ENCODE data around the gene DGKI. TPM values are rescaled to one million over a fixed set of nuclear protein-coding genes. Genes with fewer than 3 reads are reported as not detected.

DGKI gene
- total RNA-seq, 1 experiment from 2014 or later: not detected

DNA sequence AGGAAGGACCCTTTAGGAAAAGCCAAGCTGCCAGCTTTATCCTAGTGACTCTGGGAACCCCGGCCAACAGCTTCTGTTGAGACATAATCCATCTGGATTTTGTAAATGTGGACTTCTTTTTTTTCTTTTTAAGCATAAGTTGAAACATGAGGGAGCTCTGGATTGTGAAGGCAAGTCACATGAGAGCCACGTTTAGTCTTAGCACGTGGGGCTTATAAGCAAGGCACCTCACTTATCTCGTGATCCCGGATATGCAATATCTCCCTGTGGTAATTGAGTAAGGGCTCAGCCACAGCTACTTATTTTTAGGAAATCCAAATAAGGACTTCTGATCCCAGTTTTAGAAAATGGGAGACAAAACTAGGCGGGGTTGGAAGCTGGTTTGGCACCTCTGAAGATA lies 392.0 kb downstream of the DGKI start:
- intact Hi-C loops (cut with micrococcal nuclease; ENCODE audit: unreplicated experiment): loop anchor here (5.0 kb wide), 1 partner anchor 287 kb away; no protein-coding TSS in a partner anchor
- in situ Hi-C loops (cut with HindIII; ENCODE audit: low pct_unique_long_range_greater_than_20kb, low sequenced_read_pairs): no loop called here
- ChIA-PET CTCF (no interaction called here), POLR2A (no interaction called here)
- Histone ChIP-seq H3K27me3 (ENCODE audit: control insufficient read depth, insufficient read depth, low read length) (peaks cover 3% of the 10 kb centered on the region; the same call in 1 of the 2 replicates), H3K36me3 (ENCODE audit: control insufficient read depth, insufficient read depth, low read length) (no peaks in the 10 kb centered on the region), H3K9me3 (ENCODE audit: control insufficient read depth, insufficient read depth, low read depth, low read length) (no peaks in the 10 kb centered on the region), H3K4me1 (ENCODE audit: control insufficient read depth, insufficient read depth, low read length) (no peaks in the 10 kb centered on the region), H3K4me3 (ENCODE audit: low read depth in 2 of 2, low read length in 2 of 2) (no peak overlapping the region), H3K27ac (ENCODE audit: low read length) (no peak overlapping the region)
- TF ChIP-seq, protein P1, sequence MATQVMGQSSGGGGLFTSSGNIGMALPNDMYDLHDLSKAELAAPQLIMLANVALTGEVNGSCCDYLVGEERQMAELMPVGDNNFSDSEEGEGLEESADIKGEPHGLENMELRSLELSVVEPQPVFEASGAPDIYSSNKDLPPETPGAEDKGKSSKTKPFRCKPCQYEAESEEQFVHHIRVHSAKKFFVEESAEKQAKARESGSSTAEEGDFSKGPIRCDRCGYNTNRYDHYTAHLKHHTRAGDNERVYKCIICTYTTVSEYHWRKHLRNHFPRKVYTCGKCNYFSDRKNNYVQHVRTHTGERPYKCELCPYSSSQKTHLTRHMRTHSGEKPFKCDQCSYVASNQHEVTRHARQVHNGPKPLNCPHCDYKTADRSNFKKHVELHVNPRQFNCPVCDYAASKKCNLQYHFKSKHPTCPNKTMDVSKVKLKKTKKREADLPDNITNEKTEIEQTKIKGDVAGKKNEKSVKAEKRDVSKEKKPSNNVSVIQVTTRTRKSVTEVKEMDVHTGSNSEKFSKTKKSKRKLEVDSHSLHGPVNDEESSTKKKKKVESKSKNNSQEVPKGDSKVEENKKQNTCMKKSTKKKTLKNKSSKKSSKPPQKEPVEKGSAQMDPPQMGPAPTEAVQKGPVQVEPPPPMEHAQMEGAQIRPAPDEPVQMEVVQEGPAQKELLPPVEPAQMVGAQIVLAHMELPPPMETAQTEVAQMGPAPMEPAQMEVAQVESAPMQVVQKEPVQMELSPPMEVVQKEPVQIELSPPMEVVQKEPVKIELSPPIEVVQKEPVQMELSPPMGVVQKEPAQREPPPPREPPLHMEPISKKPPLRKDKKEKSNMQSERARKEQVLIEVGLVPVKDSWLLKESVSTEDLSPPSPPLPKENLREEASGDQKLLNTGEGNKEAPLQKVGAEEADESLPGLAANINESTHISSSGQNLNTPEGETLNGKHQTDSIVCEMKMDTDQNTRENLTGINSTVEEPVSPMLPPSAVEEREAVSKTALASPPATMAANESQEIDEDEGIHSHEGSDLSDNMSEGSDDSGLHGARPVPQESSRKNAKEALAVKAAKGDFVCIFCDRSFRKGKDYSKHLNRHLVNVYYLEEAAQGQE (IDR thresholded peaks at IDR 0.05; ENCODE audit: insufficient read depth in 1 of 2, low read depth in 2 of 2, low read length in 1 of 2): no peak
- no peak for TF ChIP-seq TCF7L2 (IDR thresholded peaks at IDR 0.05; ENCODE audit: low read depth, low read length)
- no peak for TF ChIP-seq POLR2AphosphoS5 (IDR thresholded peaks at IDR 0.05; ENCODE audit: low read depth, low read length)
- TF ChIP-seq SIN3A (IDR thresholded peaks at IDR 0.05; ENCODE audit: borderline replicate concordance, insufficient read depth, low read depth, low read length): no peak
- TF ChIP-seq, protein P2, sequence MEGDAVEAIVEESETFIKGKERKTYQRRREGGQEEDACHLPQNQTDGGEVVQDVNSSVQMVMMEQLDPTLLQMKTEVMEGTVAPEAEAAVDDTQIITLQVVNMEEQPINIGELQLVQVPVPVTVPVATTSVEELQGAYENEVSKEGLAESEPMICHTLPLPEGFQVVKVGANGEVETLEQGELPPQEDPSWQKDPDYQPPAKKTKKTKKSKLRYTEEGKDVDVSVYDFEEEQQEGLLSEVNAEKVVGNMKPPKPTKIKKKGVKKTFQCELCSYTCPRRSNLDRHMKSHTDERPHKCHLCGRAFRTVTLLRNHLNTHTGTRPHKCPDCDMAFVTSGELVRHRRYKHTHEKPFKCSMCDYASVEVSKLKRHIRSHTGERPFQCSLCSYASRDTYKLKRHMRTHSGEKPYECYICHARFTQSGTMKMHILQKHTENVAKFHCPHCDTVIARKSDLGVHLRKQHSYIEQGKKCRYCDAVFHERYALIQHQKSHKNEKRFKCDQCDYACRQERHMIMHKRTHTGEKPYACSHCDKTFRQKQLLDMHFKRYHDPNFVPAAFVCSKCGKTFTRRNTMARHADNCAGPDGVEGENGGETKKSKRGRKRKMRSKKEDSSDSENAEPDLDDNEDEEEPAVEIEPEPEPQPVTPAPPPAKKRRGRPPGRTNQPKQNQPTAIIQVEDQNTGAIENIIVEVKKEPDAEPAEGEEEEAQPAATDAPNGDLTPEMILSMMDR (IDR thresholded peaks at IDR 0.05): no peak
- no TSS peak for BruUV-seq (replicated peaks)
- no peak for DNase-seq (ENCODE audit: low read depth, low spot score)
- ATAC-seq: no peak

DNA sequence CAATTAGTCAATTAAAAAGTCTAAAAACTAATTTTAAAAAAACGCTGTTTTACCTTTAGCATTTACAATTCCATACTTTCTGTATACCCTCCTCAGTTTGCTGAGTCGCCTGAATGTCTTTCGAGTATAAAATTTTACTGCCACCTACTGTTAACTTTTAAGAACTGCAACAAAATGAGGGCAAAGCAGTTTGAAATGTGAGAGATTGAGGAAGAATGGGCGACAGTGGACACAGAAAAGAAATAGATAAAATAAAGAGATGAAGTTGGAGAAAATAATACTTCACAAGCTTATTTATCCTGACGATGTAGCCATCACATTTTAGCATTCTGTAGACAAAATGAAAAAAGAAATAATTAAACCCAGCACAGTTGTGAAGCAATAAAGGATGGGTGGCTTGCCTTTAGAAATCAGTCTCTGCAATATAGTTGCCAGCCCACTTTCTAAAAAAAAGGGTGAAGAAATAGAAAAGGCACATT lies 392.5 kb downstream of the DGKI start:
- in situ Hi-C loops (cut with HindIII; ENCODE audit: low pct_unique_long_range_greater_than_20kb, low sequenced_read_pairs) (no loop called here), intact Hi-C loops (cut with micrococcal nuclease; ENCODE audit: unreplicated experiment) (loop anchor here (5.0 kb wide), 1 partner anchor 287 kb away; no protein-coding TSS in a partner anchor)
- BruUV-seq (replicated peaks): no TSS peak
- Histone ChIP-seq H3K9me3 (ENCODE audit: control insufficient read depth, insufficient read depth, low read depth, low read length) (no peaks in the 10 kb centered on the region), H3K4me3 (ENCODE audit: low read depth in 2 of 2, low read length in 2 of 2) (no peak overlapping the region), H3K36me3 (ENCODE audit: control insufficient read depth, insufficient read depth, low read length) (no peaks in the 10 kb centered on the region), H3K27ac (ENCODE audit: low read length) (no peak overlapping the region), H3K27me3 (ENCODE audit: control insufficient read depth, insufficient read depth, low read length) (peaks cover 3% of the 10 kb centered on the region; the same call in 1 of the 2 replicates), H3K4me1 (ENCODE audit: control insufficient read depth, insufficient read depth, low read length) (no peaks in the 10 kb centered on the region)
- POLR2A ChIA-PET: no interaction called here
- DNase-seq (ENCODE audit: low read depth, low spot score) (peak; percentile 20), ATAC-seq (no peak; the same call in 1 of the 2 replicates)
- TF ChIP-seq, protein P2 (IDR thresholded peaks at IDR 0.05): peak; percentile 71; the same call in 1 of the 2 replicates
- no peak for TF ChIP-seq POLR2AphosphoS5 (IDR thresholded peaks at IDR 0.05; ENCODE audit: low read depth, low read length)
- CTCF ChIA-PET: no interaction called here
